ENCODE measurements around the gene GNB1L. TPM values are rescaled to one million over a fixed set of nuclear protein-coding genes. Genes with fewer than 3 reads are reported as not detected.

GNB1L gene
- total and polyA plus RNA-seq, 2 donors: 11.2 to 15.4 TPM

GRCh38 chr22:19737846-19738663 lies 116.6 kb downstream of the GNB1L start:
- no peak for DNase-seq (ENCODE audit: low read depth in 6 of 9, low spot score in 9 of 9)
- WGBS: 96% methylated on average over 17 of the region's 17 CpGs
- H3K9me3 ChIP-seq (ENCODE audit: control insufficient read depth in 2 of 2, insufficient read depth in 1 of 2, low read length in 1 of 2): no peaks in the 10 kb centered on the region

GRCh38 chr22:19735665-19736510 lies 118.8 kb downstream of the GNB1L start:
- DNase-seq (ENCODE audit: low read depth in 6 of 9, low spot score in 9 of 9): no peak
- no peak overlapping the region for H3K27ac ChIP-seq (ENCODE audit: low read depth in 1 of 2, low read length in 1 of 2)
- H3K9me3 ChIP-seq (ENCODE audit: control insufficient read depth in 2 of 2, insufficient read depth in 1 of 2, low read length in 1 of 2): no peaks in the 10 kb centered on the region
- WGBS: 92% methylated on average over 21 of the region's 21 CpGs
- no peak overlapping the region for H3K4me3 ChIP-seq (ENCODE audit: low read length in 2 of 2)
- H3K27me3 ChIP-seq (ENCODE audit: control insufficient read depth in 2 of 2, insufficient read depth in 1 of 2, low read length in 1 of 2): peaks cover 0 to 55% of the 10 kb centered on the region in 2 donors
- H3K36me3 ChIP-seq (ENCODE audit: control insufficient read depth in 2 of 2, insufficient read depth in 2 of 2, low read length in 1 of 2): no peaks in the 10 kb centered on the region
- peaks cover 0 to 5% of the 10 kb centered on the region in 2 donors for H3K4me1 ChIP-seq (ENCODE audit: control insufficient read depth in 2 of 2, insufficient read depth in 2 of 2, low read length in 2 of 2)

More at GRCh38 chr22:19737846-19738663, 116.6 kb downstream of the GNB1L start:
- Histone ChIP-seq H3K4me1 (ENCODE audit: control insufficient read depth in 2 of 2, insufficient read depth in 2 of 2, low read length in 2 of 2) (no peaks in the 10 kb centered on the region), H3K36me3 (ENCODE audit: control insufficient read depth in 2 of 2, insufficient read depth in 2 of 2, low read length in 1 of 2) (no peaks in the 10 kb centered on the region), H3K27ac (ENCODE audit: low read depth in 1 of 2, low read length in 1 of 2) (no peak overlapping the region), H3K4me3 (ENCODE audit: low read length in 2 of 2) (no peak overlapping the region), H3K27me3 (ENCODE audit: control insufficient read depth in 2 of 2, insufficient read depth in 1 of 2, low read length in 1 of 2) (peaks cover 0 to 52% of the 10 kb centered on the region in 2 donors)

- DNase-seq (ENCODE audit: low read depth in 6 of 9, low spot score in 9 of 9): no peak
- no peak overlapping the region for H3K4me3 ChIP-seq (ENCODE audit: low read length in 2 of 2)
- H3K27me3 ChIP-seq (ENCODE audit: control insufficient read depth in 2 of 2, insufficient read depth in 1 of 2, low read length in 1 of 2): peaks cover 0 to 54% of the 10 kb centered on the region in 2 donors
- H3K27ac ChIP-seq (ENCODE audit: low read depth in 1 of 2, low read length in 1 of 2): no peak overlapping the region
- no peaks in the 10 kb centered on the region for H3K36me3 ChIP-seq (ENCODE audit: control insufficient read depth in 2 of 2, insufficient read depth in 2 of 2, low read length in 1 of 2)
- H3K9me3 ChIP-seq (ENCODE audit: control insufficient read depth in 2 of 2, insufficient read depth in 1 of 2, low read length in 1 of 2): no peaks in the 10 kb centered on the region
- 94% methylated on average over 5 of the region's 5 CpGs for WGBS
- peaks cover 3 to 11% of the 10 kb centered on the region in 2 donors for H3K4me1 ChIP-seq (ENCODE audit: control insufficient read depth in 2 of 2, insufficient read depth in 2 of 2, low read length in 2 of 2)
Measured at GRCh38 chr22:19734837-19735382, 119.8 kb downstream of the GNB1L start.

- H3K4me1 ChIP-seq (ENCODE audit: control insufficient read depth in 2 of 2, insufficient read depth in 2 of 2, low read length in 2 of 2): peaks cover 3 to 11% of the 10 kb centered on the region in 2 donors
- DNase-seq (ENCODE audit: low read depth in 6 of 9, low spot score in 9 of 9): no peak
- 97% methylated on average over 7 of the region's 7 CpGs for WGBS
- no peaks in the 10 kb centered on the region for H3K36me3 ChIP-seq (ENCODE audit: control insufficient read depth in 2 of 2, insufficient read depth in 2 of 2, low read length in 1 of 2)
- H3K27me3 ChIP-seq (ENCODE audit: control insufficient read depth in 2 of 2, insufficient read depth in 1 of 2, low read length in 1 of 2): peaks cover 0 to 57% of the 10 kb centered on the region in 2 donors
- H3K27ac ChIP-seq (ENCODE audit: low read depth in 1 of 2, low read length in 1 of 2): no peak overlapping the region
- no peak overlapping the region for H3K4me3 ChIP-seq (ENCODE audit: low read length in 2 of 2)
- H3K9me3 ChIP-seq (ENCODE audit: control insufficient read depth in 2 of 2, insufficient read depth in 1 of 2, low read length in 1 of 2): no peaks in the 10 kb centered on the region
Measured at GRCh38 chr22:19734163-19734562, 120.5 kb downstream of the GNB1L start.

- Histone ChIP-seq H3K4me1 (ENCODE audit: control insufficient read depth in 2 of 2, insufficient read depth in 2 of 2, low read length in 2 of 2) (peaks cover 3 to 11% of the 10 kb centered on the region in 2 donors), H3K27ac (ENCODE audit: low read depth in 1 of 2, low read length in 1 of 2) (no peak overlapping the region), H3K4me3 (ENCODE audit: low read length in 2 of 2) (no peak overlapping the region), H3K9me3 (ENCODE audit: control insufficient read depth in 2 of 2, insufficient read depth in 1 of 2, low read length in 1 of 2) (no peaks in the 10 kb centered on the region), H3K36me3 (ENCODE audit: control insufficient read depth in 2 of 2, insufficient read depth in 2 of 2, low read length in 1 of 2) (no peaks in the 10 kb centered on the region), H3K27me3 (ENCODE audit: control insufficient read depth in 2 of 2, insufficient read depth in 1 of 2, low read length in 1 of 2) (peaks cover under 1 to 58% of the 10 kb centered on the region in 2 donors)
- 94% methylated on average over 5 of the region's 5 CpGs for WGBS
- DNase-seq (ENCODE audit: low read depth in 6 of 9, low spot score in 9 of 9): no peak
Measured at GRCh38 chr22:19733755-19734154, 120.9 kb downstream of the GNB1L start.

Other genes with a start within 250 kb of the GNB1L start
- 10.1 TPM for gene SEPTIN5, start 140.4 kb downstream of the GNB1L start, total RNA-seq
- 22.2 TPM for gene SEPTIN5, start 140.4 kb downstream of the GNB1L start, polyA plus RNA-seq
- gene GP1BB, start 131.3 kb downstream of the GNB1L start, total RNA-seq: 2.1 TPM
- 9.6 TPM for gene GP1BB, start 131.3 kb downstream of the GNB1L start, polyA plus RNA-seq
- 0.05 TPM for gene TBX1, start 94.1 kb downstream of the GNB1L start, total RNA-seq
- 0.96 TPM for gene TBX1, start 94.1 kb downstream of the GNB1L start, polyA plus RNA-seq
- 19.2 TPM for gene RTL10, start within 50 bp of the GNB1L start, total RNA-seq
- 20.8 TPM for gene RTL10, start within 50 bp of the GNB1L start, polyA plus RNA-seq
- 53.6 TPM for gene COMT, start 86.9 kb upstream of the GNB1L start, total RNA-seq
- gene COMT, start 86.9 kb upstream of the GNB1L start, polyA plus RNA-seq: 74.5 TPM
- gene TXNRD2, start 86.9 kb upstream of the GNB1L start, total RNA-seq: 10.1 TPM
- gene TXNRD2, start 86.9 kb upstream of the GNB1L start, polyA plus RNA-seq: 24.2 TPM
- 2.1 TPM for gene ARVCF, start 161.9 kb upstream of the GNB1L start, total RNA-seq
- 8.2 TPM for gene ARVCF, start 161.9 kb upstream of the GNB1L start, polyA plus RNA-seq
- 15.9 TPM for gene TANGO2, start 166.2 kb upstream of the GNB1L start, total RNA-seq
- 19.7 TPM for gene TANGO2, start 166.2 kb upstream of the GNB1L start, polyA plus RNA-seq
- 20.3 TPM for gene DGCR8, start 225.4 kb upstream of the GNB1L start, total RNA-seq
- 22.5 TPM for gene DGCR8, start 225.4 kb upstream of the GNB1L start, polyA plus RNA-seq

All from thymus (tissue), 11 donors.